Measurements from ENCODE around the gene CNR2.
"Not testable (repeated sequence)": the region's sequence is repeated elsewhere in the genome, so short reads cannot be mapped to it uniquely, and the experiment has no call there.

Gene CNR2

DNA sequence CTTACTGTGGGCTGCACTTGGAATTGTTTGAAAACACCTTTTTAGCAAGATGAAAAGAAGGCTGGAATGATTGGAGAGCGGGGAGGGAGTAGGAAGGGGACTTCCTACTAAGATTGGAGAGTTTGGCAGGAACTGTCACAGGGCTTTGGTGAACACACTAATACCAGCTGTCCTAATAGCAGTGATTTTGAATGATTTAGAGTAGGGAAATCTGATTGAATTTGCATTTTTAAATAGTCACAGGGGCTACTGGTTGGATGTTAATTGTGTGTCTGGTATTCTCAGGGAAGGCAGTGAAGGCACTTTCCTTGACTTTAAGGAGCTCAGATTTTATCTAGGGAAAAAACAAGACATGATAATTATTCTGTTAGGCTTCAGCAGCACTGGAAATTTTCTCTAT lies 85.4 kb downstream of the CNR2 start:
- TF ChIP-seq, protein P1, sequence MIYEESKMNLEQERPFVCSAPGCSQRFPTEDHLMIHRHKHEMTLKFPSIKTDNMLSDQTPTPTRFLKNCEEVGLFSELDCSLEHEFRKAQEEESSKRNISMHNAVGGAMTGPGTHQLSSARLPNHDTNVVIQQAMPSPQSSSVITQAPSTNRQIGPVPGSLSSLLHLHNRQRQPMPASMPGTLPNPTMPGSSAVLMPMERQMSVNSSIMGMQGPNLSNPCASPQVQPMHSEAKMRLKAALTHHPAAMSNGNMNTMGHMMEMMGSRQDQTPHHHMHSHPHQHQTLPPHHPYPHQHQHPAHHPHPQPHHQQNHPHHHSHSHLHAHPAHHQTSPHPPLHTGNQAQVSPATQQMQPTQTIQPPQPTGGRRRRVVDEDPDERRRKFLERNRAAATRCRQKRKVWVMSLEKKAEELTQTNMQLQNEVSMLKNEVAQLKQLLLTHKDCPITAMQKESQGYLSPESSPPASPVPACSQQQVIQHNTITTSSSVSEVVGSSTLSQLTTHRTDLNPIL (CRISPR knock-in tag; IDR thresholded peaks at IDR 0.05; ENCODE audit: low read depth), result no peak
- TF ChIP-seq ESRRG (CRISPR knock-in tag; IDR thresholded peaks at IDR 0.05), result no peak
- no peak for TF ChIP-seq RARB (CRISPR knock-in tag; IDR thresholded peaks at IDR 0.05)
- no peak for TF ChIP-seq BACH2 (CRISPR knock-in tag; IDR thresholded peaks at IDR 0.05; ENCODE audit: borderline replicate concordance)
- TF ChIP-seq, protein P2, sequence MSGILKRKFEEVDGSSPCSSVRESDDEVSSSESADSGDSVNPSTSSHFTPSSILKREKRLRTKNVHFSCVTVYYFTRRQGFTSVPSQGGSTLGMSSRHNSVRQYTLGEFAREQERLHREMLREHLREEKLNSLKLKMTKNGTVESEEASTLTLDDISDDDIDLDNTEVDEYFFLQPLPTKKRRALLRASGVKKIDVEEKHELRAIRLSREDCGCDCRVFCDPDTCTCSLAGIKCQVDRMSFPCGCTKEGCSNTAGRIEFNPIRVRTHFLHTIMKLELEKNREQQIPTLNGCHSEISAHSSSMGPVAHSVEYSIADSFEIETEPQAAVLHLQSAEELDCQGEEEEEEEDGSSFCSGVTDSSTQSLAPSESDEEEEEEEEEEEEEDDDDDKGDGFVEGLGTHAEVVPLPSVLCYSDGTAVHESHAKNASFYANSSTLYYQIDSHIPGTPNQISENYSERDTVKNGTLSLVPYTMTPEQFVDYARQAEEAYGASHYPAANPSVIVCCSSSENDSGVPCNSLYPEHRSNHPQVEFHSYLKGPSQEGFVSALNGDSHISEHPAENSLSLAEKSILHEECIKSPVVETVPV (CRISPR knock-in tag; IDR thresholded peaks at IDR 0.05), result no peak
- TF ChIP-seq ZNF70 (CRISPR knock-in tag; IDR thresholded peaks at IDR 0.05), result no peak
- no peak for TF ChIP-seq ZC3H10 (CRISPR knock-in tag; IDR thresholded peaks at IDR 0.05)
- TF ChIP-seq TOX (CRISPR knock-in tag; IDR thresholded peaks at IDR 0.05; ENCODE audit: borderline replicate concordance), result no peak
- TF ChIP-seq TCF4 (CRISPR knock-in tag; IDR thresholded peaks at IDR 0.05; ENCODE audit: borderline replicate concordance), result no peak
- TF ChIP-seq, protein P3, sequence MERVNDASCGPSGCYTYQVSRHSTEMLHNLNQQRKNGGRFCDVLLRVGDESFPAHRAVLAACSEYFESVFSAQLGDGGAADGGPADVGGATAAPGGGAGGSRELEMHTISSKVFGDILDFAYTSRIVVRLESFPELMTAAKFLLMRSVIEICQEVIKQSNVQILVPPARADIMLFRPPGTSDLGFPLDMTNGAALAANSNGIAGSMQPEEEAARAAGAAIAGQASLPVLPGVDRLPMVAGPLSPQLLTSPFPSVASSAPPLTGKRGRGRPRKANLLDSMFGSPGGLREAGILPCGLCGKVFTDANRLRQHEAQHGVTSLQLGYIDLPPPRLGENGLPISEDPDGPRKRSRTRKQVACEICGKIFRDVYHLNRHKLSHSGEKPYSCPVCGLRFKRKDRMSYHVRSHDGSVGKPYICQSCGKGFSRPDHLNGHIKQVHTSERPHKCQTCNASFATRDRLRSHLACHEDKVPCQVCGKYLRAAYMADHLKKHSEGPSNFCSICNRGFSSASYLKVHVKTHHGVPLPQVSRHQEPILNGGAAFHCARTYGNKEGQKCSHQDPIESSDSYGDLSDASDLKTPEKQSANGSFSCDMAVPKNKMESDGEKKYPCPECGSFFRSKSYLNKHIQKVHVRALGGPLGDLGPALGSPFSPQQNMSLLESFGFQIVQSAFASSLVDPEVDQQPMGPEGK (CRISPR knock-in tag; IDR thresholded peaks at IDR 0.05; ENCODE audit: borderline replicate concordance), result no peak
- TF ChIP-seq ZFP3 (CRISPR knock-in tag; IDR thresholded peaks at IDR 0.05), result no peak
- no peak for TF ChIP-seq GLIS3 (CRISPR knock-in tag; IDR thresholded peaks at IDR 0.05)
- TF ChIP-seq ZNF565 (CRISPR knock-in tag; conservative IDR thresholded peaks at IDR 0.05; ENCODE audit: low read depth), result no peak
- ATAC-seq, result no peak

DNA sequence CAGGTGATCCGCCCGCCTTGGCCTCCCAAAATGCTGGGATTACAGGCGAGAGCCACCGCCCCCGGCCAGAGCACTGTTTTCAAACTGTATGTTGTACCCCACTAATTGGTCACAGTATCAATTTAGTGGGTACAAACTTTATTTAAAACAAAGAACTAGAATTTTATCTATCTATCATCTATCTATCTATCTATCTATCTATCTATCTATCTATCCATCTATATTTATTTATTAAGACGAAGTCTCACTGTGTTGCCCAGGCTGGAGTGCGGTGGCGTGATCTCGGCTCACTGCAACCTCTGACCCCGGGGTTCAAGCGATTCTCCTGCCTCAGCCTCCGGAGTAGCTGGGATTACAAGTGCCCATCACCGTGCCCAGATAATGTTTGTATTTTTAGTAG lies 86.6 kb downstream of the CNR2 start:
- not testable (repeated sequence) for ATAC-seq

DNA sequence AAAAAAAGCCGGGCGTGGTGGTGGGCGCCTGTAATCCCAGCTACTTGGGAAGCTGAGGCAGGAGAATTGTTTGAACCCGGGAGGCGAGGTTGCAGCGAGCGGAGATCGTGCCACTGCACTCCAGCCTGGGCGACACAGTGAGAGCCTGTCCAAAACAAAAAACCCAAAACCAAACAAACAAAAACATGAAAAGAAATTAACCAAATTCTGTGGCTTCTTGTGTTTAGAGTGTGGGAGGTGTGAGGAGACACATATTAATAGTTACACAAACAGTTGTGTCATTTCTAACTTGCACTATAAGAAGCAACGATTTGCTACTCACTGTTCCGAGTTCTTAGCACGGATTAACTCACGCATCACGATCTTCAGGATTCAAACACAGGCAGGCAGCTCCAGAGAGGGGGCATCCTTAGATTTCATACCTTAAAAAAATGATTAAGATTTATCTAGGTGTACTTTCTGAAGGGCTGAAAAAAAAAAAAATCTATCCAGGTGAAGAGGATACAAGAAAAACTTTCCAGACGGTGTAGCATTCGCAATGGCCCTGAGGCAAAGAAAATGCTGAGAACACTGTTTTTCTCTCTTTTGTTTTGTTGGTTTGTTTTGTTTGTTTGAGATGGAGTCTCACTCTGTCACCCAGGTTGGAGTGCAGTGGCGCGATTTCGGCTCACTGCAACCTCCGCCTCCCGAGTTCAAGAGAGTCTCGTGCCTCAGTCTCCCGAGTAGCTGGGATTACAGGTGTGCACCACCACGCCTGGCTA lies 87.2 kb downstream of the CNR2 start:
- TF ChIP-seq OSR1 (CRISPR knock-in tag; IDR thresholded peaks at IDR 0.05), result no peak
- ATAC-seq, result no peak

DNA sequence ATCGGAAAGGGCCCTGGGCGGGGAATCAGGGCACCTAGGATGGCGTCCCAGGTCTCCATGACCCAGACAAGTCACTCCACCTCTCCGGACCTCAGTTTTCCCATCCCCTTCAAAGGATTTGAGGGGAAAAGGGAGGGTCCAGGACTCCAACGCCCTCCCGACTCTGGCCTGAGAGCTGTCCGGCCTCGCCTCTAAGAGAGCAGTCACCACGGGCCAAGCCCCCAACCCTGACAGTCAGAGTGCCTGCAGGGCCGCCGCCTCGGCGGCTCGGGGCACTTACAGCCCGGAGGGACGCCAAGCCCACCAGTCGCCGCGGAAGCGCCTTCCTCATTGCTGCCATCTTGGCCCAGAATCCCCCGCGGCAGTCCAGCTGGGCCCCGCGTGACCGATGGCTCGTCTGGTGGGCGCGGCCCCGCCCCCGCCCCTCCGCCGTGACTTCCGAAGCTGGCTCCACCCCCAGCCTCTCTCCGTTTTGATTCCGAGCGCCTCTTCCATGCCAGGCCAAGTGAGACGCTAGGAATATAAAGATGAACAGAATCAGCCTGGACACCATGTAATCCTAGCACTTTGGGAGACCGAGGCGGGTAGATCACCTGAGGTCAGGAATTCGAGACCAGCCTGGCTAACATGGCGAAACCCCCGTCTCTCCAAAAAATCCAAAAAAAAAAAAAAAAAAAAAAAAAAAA lies 87.9 kb downstream of the CNR2 start, which contains the start of gene HMGCL:
HMGCL (minus strand) TSS at position 354 of the 686 bp plus-strand sequence; CDS start at position 340, 14 bp downstream.
- peak; percentile 99 for ATAC-seq
- TF ChIP-seq ESRRG (CRISPR knock-in tag; IDR thresholded peaks at IDR 0.05), result no peak
- TF ChIP-seq TOX (CRISPR knock-in tag; IDR thresholded peaks at IDR 0.05; ENCODE audit: borderline replicate concordance), result no peak
- no peak for TF ChIP-seq CSDC2 (CRISPR knock-in tag; IDR thresholded peaks at IDR 0.05)
- TF ChIP-seq, protein P4, sequence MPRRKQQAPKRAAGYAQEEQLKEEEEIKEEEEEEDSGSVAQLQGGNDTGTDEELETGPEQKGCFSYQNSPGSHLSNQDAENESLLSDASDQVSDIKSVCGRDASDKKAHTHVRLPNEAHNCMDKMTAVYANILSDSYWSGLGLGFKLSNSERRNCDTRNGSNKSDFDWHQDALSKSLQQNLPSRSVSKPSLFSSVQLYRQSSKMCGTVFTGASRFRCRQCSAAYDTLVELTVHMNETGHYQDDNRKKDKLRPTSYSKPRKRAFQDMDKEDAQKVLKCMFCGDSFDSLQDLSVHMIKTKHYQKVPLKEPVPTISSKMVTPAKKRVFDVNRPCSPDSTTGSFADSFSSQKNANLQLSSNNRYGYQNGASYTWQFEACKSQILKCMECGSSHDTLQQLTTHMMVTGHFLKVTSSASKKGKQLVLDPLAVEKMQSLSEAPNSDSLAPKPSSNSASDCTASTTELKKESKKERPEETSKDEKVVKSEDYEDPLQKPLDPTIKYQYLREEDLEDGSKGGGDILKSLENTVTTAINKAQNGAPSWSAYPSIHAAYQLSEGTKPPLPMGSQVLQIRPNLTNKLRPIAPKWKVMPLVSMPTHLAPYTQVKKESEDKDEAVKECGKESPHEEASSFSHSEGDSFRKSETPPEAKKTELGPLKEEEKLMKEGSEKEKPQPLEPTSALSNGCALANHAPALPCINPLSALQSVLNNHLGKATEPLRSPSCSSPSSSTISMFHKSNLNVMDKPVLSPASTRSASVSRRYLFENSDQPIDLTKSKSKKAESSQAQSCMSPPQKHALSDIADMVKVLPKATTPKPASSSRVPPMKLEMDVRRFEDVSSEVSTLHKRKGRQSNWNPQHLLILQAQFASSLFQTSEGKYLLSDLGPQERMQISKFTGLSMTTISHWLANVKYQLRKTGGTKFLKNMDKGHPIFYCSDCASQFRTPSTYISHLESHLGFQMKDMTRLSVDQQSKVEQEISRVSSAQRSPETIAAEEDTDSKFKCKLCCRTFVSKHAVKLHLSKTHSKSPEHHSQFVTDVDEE (CRISPR knock-in tag; IDR thresholded peaks at IDR 0.05), result peak; percentile 49; the same call in 1 of the 2 replicates
- TF ChIP-seq, protein P5, sequence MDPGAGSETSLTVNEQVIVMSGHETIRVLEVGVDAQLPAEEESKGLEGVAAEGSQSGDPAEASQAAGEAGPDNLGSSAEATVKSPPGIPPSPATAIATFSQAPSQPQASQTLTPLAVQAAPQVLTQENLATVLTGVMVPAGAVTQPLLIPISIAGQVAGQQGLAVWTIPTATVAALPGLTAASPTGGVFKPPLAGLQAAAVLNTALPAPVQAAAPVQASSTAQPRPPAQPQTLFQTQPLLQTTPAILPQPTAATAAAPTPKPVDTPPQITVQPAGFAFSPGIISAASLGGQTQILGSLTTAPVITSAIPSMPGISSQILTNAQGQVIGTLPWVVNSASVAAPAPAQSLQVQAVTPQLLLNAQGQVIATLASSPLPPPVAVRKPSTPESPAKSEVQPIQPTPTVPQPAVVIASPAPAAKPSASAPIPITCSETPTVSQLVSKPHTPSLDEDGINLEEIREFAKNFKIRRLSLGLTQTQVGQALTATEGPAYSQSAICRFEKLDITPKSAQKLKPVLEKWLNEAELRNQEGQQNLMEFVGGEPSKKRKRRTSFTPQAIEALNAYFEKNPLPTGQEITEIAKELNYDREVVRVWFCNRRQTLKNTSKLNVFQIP (CRISPR knock-in tag; IDR thresholded peaks at IDR 0.05; ENCODE audit: borderline replicate concordance, low read depth), result no peak
- peak; percentile 41; the same call in 1 of the 2 replicates for TF ChIP-seq TCF4 (CRISPR knock-in tag; IDR thresholded peaks at IDR 0.05; ENCODE audit: borderline replicate concordance)
- peak; percentile 78; the same call in 1 of the 2 replicates for TF ChIP-seq ZNF565 (CRISPR knock-in tag; conservative IDR thresholded peaks at IDR 0.05; ENCODE audit: low read depth)
- TF ChIP-seq OSR1 (CRISPR knock-in tag; IDR thresholded peaks at IDR 0.05), result no peak
- TF ChIP-seq, protein P1 (CRISPR knock-in tag; IDR thresholded peaks at IDR 0.05; ENCODE audit: low read depth), result no peak
- TF ChIP-seq PPARA (CRISPR knock-in tag; IDR thresholded peaks at IDR 0.05; ENCODE audit: borderline replicate concordance), result no peak
- TF ChIP-seq RARB (CRISPR knock-in tag; IDR thresholded peaks at IDR 0.05), result no peak
- TF ChIP-seq ZNF70 (CRISPR knock-in tag; IDR thresholded peaks at IDR 0.05), result peak; percentile 27; the same call in 1 of the 2 replicates
- no peak for TF ChIP-seq SNAI2 (CRISPR knock-in tag; IDR thresholded peaks at IDR 0.05)

Measured in SK-N-SH treated with all-trans-retinoic acid at 6 μM for 48 hours (cell line).